Naive B cell (primary cell): ENCODE measurements around the gene CALB2. TPM values are rescaled to one million over a fixed set of nuclear protein-coding genes. Genes with fewer than 3 reads are reported as not detected.
"Not testable (repeated sequence)": the region's sequence is repeated elsewhere in the genome, so short reads cannot be mapped to it uniquely, and the experiment has no call there.

Experiments
- ATAC-seq, 2 donors: fragments of 150-1000 bp; cut with Tn5 transposase; 2 replicates each; pipeline ENCODE4 v1.10.0; 2021; ENCODE audit warnings: low read depth in 2 of 2, mild to moderate bottlenecking in 2 of 2, moderate library complexity in 2 of 2
- DNase-seq: peaks from one replicate; pipeline ENCODE4 v3.0.0; 2022
- H3K27ac Mint-ChIP-seq, 6 donors: one replicate each; pipeline ENCODE4 v1.8.0; 2020 to 2022; ENCODE audit warnings: mild to moderate bottlenecking in 6 of 6, mixed read lengths in 6 of 6, moderate library complexity in 5 of 6, inconsistent platforms in 2 of 6
- H3K27me3 Mint-ChIP-seq, 3 donors: one replicate each; pipeline ENCODE4 v1.8.0; 2021 to 2022; ENCODE audit warnings: mixed read lengths in 3 of 3, mild to moderate bottlenecking in 1 of 3
- H3K36me3 Mint-ChIP-seq, 2 donors: one replicate each; pipeline ENCODE4 v1.8.0; 2020 to 2022; ENCODE audit warnings: mixed read lengths in 2 of 2, inconsistent platforms in 1 of 2, mild to moderate bottlenecking in 1 of 2
- H3K4me1 Mint-ChIP-seq, 3 donors: one replicate each; pipeline ENCODE4 v1.8.0; 2020 to 2022; ENCODE audit warnings: mixed read lengths in 3 of 3, inconsistent platforms in 1 of 3, mild to moderate bottlenecking in 1 of 3, moderate library complexity in 1 of 3
- H3K4me3 Mint-ChIP-seq, 8 donors: one replicate each; pipeline ENCODE4 v1.8.0; 2020 to 2022; ENCODE audit warnings: mild to moderate bottlenecking in 8 of 8, mixed read lengths in 8 of 8, moderate library complexity in 8 of 8, inconsistent platforms in 2 of 8
- H3K9me3 Mint-ChIP-seq, 7 donors: one replicate each; pipeline ENCODE4 v1.8.0; 2020 to 2022; ENCODE audit warnings: mixed read lengths in 7 of 7, mild to moderate bottlenecking in 5 of 7, inconsistent platforms in 2 of 7, moderate library complexity in 1 of 7
- polyA plus RNA-seq, 6 donors: library from polyadenylated mRNA; unstranded; fragments of 300-500 nt; fragmentation: Illumina TruSeq; gene quantifications; one replicate each; pipeline ENCODE4 v1.2.3, GENCODE V29; 2021; ENCODE audit warnings: low read depth in 6 of 6

The CALB2 gene
- polyA plus RNA-seq: not detected

- Mint-ChIP-seq H3K27ac (peak within 1 kb of the TSS in 1 of 6 donors; percentile 30), H3K27me3 (peaks cover 30 to 37% (median 36%) of the 10 kb centered on the region in 3 donors), H3K4me3 (peak within 1 kb of the TSS in 3 of 8 donors; percentile 19 to 49 (median 45)), H3K9me3 (no peaks in the 10 kb centered on the region), H3K36me3 (peaks cover 0 to 4% of the 10 kb centered on the region in 2 donors), H3K4me1 (peaks cover 0 to 6% (median 3%) of the 10 kb centered on the region in 3 donors)
- DNase-seq: peak; percentile 58
- ATAC-seq: peak; percentile 84 to 85
These were observed at the start of gene CALB2 for GRCh38 chr16:71358464-71358998. TSS of gene CALB2 (plus strand) at chr16:71358723. CDS start at chr16:71358793, 70 bp downstream.

- peak; percentile 25 for DNase-seq
- Mint-ChIP-seq H3K36me3 (no peaks in the 10 kb centered on the region), H3K9me3 (no peaks in the 10 kb centered on the region), H3K27me3 (peaks cover 26 to 78% (median 72%) of the 10 kb centered on the region in 3 donors), H3K4me1 (peaks cover 0 to 2% (median 0%) of the 10 kb centered on the region in 3 donors), H3K27ac (peak overlapping the region in 1 of 6 donors; percentile 6), H3K4me3 (no peak overlapping the region)
- ATAC-seq: no peak
These were observed 46.9 kb upstream of the CALB2 start for GRCh38 chr16:71311553-71312158.

GRCh38 chr16:71313591-71313990, 44.9 kb upstream of the CALB2 start:
- not testable (repeated sequence) for DNase-seq, H3K27ac Mint-ChIP-seq, H3K36me3 Mint-ChIP-seq, H3K4me1 Mint-ChIP-seq, H3K4me3 Mint-ChIP-seq, H3K9me3 Mint-ChIP-seq, ATAC-seq
- peaks cover 28 to 71% (median 68%) of the 10 kb centered on the region in 3 donors for H3K27me3 Mint-ChIP-seq

- H3K27me3 Mint-ChIP-seq: peaks cover 23 to 67% (median 61%) of the 10 kb centered on the region in 3 donors
- H3K9me3 Mint-ChIP-seq: no peaks in the 10 kb centered on the region
- H3K36me3 Mint-ChIP-seq: no peaks in the 10 kb centered on the region
- peaks cover 0 to 2% (median 0%) of the 10 kb centered on the region in 3 donors for H3K4me1 Mint-ChIP-seq
- H3K4me3 Mint-ChIP-seq: no peak overlapping the region
- H3K27ac Mint-ChIP-seq: no peak overlapping the region
- no peak for DNase-seq
- no peak for ATAC-seq
These were observed 43.3 kb upstream of the CALB2 start for GRCh38 chr16:71315269-71315668.

GRCh38 chr16:71319999-71320398, 38.5 kb upstream of the CALB2 start:
- no peaks in the 10 kb centered on the region for H3K4me1 Mint-ChIP-seq

GRCh38 chr16:71327720-71328119, 30.8 kb upstream of the CALB2 start:
- H3K9me3 Mint-ChIP-seq: peaks cover 4 to 16% (median 8%) of the 10 kb centered on the region in 7 donors
- no peak for ATAC-seq
- H3K27ac Mint-ChIP-seq: no peak overlapping the region
- no peaks in the 10 kb centered on the region for H3K4me1 Mint-ChIP-seq
- DNase-seq: no peak
- no peak overlapping the region for H3K4me3 Mint-ChIP-seq
- peaks cover 30 to 50% (median 46%) of the 10 kb centered on the region in 3 donors for H3K27me3 Mint-ChIP-seq
- H3K36me3 Mint-ChIP-seq: no peaks in the 10 kb centered on the region

More at GRCh38 chr16:71319999-71320398, 38.5 kb upstream of the CALB2 start:
- Mint-ChIP-seq H3K27ac (no peak overlapping the region), H3K27me3 (peaks cover 15 to 54% (median 51%) of the 10 kb centered on the region in 3 donors), H3K36me3 (no peaks in the 10 kb centered on the region), H3K4me3 (no peak overlapping the region), H3K9me3 (no peaks in the 10 kb centered on the region)
- DNase-seq (no peak), ATAC-seq (no peak)

- Mint-ChIP-seq H3K4me3 (no peak overlapping the region), H3K4me1 (no peaks in the 10 kb centered on the region), H3K9me3 (peaks cover 4 to 16% (median 8%) of the 10 kb centered on the region in 7 donors), H3K36me3 (no peaks in the 10 kb centered on the region), H3K27ac (no peak overlapping the region), H3K27me3 (peaks cover 30 to 50% (median 46%) of the 10 kb centered on the region in 3 donors)
- no peak for DNase-seq
- no peak for ATAC-seq
These were observed 30.4 kb upstream of the CALB2 start for GRCh38 chr16:71328151-71328550.

GRCh38 chr16:71337631-71338030, 20.9 kb upstream of the CALB2 start:
- DNase-seq: no peak
- Mint-ChIP-seq H3K4me1 (no peaks in the 10 kb centered on the region), H3K27me3 (peaks cover 20 to 52% (median 45%) of the 10 kb centered on the region in 3 donors), H3K4me3 (no peak overlapping the region), H3K36me3 (peaks cover 0 to 8% of the 10 kb centered on the region in 2 donors), H3K9me3 (peaks cover 4 to 13% (median 8%) of the 10 kb centered on the region in 7 donors), H3K27ac (no peak overlapping the region)
- ATAC-seq: no peak

- DNase-seq: no peak
- no peak for ATAC-seq
- Mint-ChIP-seq H3K4me3 (no peak overlapping the region), H3K27ac (peak overlapping the region in 1 of 6 donors; percentile 37), H3K36me3 (peaks cover 0 to 8% of the 10 kb centered on the region in 2 donors), H3K4me1 (no peaks in the 10 kb centered on the region), H3K27me3 (peaks cover 20 to 52% (median 45%) of the 10 kb centered on the region in 3 donors), H3K9me3 (peaks cover 4 to 13% (median 8%) of the 10 kb centered on the region in 7 donors)
These were observed 20.3 kb upstream of the CALB2 start for GRCh38 chr16:71338193-71338592.

- H3K9me3 Mint-ChIP-seq: peaks cover 4 to 13% (median 8%) of the 10 kb centered on the region in 7 donors
- H3K4me1 Mint-ChIP-seq: no peaks in the 10 kb centered on the region
- DNase-seq (no peak), ATAC-seq (no peak)
- H3K36me3 Mint-ChIP-seq: peaks cover 0 to 8% of the 10 kb centered on the region in 2 donors
- H3K4me3 Mint-ChIP-seq: no peak overlapping the region
- peaks cover 20 to 52% (median 45%) of the 10 kb centered on the region in 3 donors for H3K27me3 Mint-ChIP-seq
- no peak overlapping the region for H3K27ac Mint-ChIP-seq
These were observed 19.9 kb upstream of the CALB2 start for GRCh38 chr16:71338632-71339031.

GRCh38 chr16:71339236-71340171, 19.0 kb upstream of the CALB2 start:
- ATAC-seq (no peak), DNase-seq (no peak)
- H3K9me3 Mint-ChIP-seq: peaks cover 2 to 13% (median 8%) of the 10 kb centered on the region in 7 donors
- no peak overlapping the region for H3K27ac Mint-ChIP-seq
- peaks cover 23 to 58% (median 51%) of the 10 kb centered on the region in 3 donors for H3K27me3 Mint-ChIP-seq
- peaks cover 0 to 8% of the 10 kb centered on the region in 2 donors for H3K36me3 Mint-ChIP-seq
- no peaks in the 10 kb centered on the region for H3K4me1 Mint-ChIP-seq
- no peak overlapping the region for H3K4me3 Mint-ChIP-seq

- H3K4me1 Mint-ChIP-seq: no peaks in the 10 kb centered on the region
- no peak for DNase-seq
- H3K27ac Mint-ChIP-seq: no peak overlapping the region
- H3K9me3 Mint-ChIP-seq: peaks cover 0 to 10% (median 6%) of the 10 kb centered on the region in 7 donors
- no peak overlapping the region for H3K4me3 Mint-ChIP-seq
- peaks cover 0 to 8% of the 10 kb centered on the region in 2 donors for H3K36me3 Mint-ChIP-seq
- no peak for ATAC-seq
- H3K27me3 Mint-ChIP-seq: peaks cover 23 to 59% (median 51%) of the 10 kb centered on the region in 3 donors
These were observed 18.1 kb upstream of the CALB2 start for GRCh38 chr16:71340406-71340805.

GRCh38 chr16:71341881-71342280, 16.6 kb upstream of the CALB2 start:
- H3K27ac Mint-ChIP-seq: no peak overlapping the region
- H3K27me3 Mint-ChIP-seq: peaks cover 23 to 60% (median 43%) of the 10 kb centered on the region in 3 donors

More at GRCh38 chr16:71341881-71342280, 16.6 kb upstream of the CALB2 start:
- no peaks in the 10 kb centered on the region for H3K4me1 Mint-ChIP-seq
- ATAC-seq (no peak), DNase-seq (no peak)
- no peaks in the 10 kb centered on the region for H3K36me3 Mint-ChIP-seq
- H3K9me3 Mint-ChIP-seq: peaks cover 0 to 4% (median 0%) of the 10 kb centered on the region in 7 donors
- H3K4me3 Mint-ChIP-seq: peak overlapping the region in 1 of 8 donors; percentile 50
